Measurements from ENCODE around the gene RNF144B.

DNA sequence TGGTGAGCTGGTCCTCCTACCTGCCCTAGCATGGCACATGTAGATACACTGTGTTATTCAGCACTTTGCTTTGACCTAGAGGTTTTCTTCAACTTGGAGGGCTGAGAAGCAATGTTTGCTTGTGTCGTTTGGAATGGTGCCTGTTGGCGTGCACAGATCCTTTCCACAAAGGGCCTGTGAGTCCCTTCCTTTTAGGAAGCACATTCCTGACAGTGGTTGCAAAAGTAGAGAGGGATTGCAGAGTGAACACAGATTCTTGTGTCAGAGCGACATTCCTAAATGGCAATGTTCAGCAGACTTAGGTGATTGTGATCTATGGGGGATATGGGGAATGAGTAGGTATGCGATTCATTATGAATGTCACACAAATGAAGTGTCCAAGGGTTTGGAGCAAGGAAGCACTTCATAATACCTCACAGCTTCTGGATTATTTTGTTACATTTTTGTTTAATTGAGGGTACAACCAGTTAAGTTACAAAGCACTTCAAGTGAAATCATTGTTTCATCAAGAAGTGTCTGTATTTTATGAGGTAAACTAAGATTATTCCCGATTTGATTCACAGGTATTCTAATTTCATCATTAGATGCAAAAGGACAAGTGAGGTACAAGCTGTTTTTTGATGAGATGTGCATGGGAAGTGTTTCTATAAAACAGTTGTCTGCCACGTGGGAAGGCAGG is 713 bp upstream of the RNF144B start:
- TF ChIP-seq, protein P1, sequence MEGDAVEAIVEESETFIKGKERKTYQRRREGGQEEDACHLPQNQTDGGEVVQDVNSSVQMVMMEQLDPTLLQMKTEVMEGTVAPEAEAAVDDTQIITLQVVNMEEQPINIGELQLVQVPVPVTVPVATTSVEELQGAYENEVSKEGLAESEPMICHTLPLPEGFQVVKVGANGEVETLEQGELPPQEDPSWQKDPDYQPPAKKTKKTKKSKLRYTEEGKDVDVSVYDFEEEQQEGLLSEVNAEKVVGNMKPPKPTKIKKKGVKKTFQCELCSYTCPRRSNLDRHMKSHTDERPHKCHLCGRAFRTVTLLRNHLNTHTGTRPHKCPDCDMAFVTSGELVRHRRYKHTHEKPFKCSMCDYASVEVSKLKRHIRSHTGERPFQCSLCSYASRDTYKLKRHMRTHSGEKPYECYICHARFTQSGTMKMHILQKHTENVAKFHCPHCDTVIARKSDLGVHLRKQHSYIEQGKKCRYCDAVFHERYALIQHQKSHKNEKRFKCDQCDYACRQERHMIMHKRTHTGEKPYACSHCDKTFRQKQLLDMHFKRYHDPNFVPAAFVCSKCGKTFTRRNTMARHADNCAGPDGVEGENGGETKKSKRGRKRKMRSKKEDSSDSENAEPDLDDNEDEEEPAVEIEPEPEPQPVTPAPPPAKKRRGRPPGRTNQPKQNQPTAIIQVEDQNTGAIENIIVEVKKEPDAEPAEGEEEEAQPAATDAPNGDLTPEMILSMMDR (IDR thresholded peaks at IDR 0.05; ENCODE audit: insufficient read depth, low read length): no peak
- TF ChIP-seq, protein P2, sequence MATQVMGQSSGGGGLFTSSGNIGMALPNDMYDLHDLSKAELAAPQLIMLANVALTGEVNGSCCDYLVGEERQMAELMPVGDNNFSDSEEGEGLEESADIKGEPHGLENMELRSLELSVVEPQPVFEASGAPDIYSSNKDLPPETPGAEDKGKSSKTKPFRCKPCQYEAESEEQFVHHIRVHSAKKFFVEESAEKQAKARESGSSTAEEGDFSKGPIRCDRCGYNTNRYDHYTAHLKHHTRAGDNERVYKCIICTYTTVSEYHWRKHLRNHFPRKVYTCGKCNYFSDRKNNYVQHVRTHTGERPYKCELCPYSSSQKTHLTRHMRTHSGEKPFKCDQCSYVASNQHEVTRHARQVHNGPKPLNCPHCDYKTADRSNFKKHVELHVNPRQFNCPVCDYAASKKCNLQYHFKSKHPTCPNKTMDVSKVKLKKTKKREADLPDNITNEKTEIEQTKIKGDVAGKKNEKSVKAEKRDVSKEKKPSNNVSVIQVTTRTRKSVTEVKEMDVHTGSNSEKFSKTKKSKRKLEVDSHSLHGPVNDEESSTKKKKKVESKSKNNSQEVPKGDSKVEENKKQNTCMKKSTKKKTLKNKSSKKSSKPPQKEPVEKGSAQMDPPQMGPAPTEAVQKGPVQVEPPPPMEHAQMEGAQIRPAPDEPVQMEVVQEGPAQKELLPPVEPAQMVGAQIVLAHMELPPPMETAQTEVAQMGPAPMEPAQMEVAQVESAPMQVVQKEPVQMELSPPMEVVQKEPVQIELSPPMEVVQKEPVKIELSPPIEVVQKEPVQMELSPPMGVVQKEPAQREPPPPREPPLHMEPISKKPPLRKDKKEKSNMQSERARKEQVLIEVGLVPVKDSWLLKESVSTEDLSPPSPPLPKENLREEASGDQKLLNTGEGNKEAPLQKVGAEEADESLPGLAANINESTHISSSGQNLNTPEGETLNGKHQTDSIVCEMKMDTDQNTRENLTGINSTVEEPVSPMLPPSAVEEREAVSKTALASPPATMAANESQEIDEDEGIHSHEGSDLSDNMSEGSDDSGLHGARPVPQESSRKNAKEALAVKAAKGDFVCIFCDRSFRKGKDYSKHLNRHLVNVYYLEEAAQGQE (IDR thresholded peaks at IDR 0.05; ENCODE audit: insufficient replicate concordance, low read depth): no peak

Data from HL-60 (cell line).